ENCODE measurements around the gene FADS1. TPM values are rescaled to one million over a fixed set of nuclear protein-coding genes. Genes with fewer than 3 reads are reported as not detected.

Gene FADS1
- total RNA-seq, 1 donor from 2014 or later: 35.8 TPM

DNA sequence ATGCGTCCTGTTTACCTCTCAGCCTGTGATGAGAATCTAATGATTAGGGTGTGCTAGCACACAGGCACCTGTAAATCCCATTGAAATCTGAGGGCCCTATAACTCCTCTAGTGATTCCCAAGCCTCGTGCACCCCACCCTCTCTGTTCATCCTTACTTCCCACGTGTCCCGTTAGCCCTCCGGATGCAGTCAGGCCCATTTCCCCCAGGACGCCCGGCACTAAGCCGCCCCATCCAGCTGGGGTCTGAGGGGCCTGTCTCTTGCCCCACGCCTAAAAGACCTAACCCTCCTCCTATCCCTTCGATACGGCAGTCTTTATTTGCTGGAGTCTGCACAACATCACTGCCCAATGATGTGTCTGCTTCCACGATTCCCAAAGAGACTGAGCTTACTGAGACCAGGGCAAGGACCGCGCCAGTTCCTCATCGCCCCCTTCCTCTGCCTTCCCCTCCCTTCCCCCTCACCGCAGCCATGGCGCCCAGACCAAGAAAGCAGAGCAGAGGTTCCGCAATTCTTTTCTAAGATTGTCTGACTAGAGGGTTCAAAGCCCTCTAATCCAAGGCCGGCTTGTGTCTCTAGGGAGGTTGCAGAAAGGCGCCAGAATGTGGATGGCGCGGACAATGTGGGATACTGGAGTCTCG is 10.2 kb upstream of the FADS1 start:
- no peak for DNase-seq (ENCODE audit: low read depth)

DNA sequence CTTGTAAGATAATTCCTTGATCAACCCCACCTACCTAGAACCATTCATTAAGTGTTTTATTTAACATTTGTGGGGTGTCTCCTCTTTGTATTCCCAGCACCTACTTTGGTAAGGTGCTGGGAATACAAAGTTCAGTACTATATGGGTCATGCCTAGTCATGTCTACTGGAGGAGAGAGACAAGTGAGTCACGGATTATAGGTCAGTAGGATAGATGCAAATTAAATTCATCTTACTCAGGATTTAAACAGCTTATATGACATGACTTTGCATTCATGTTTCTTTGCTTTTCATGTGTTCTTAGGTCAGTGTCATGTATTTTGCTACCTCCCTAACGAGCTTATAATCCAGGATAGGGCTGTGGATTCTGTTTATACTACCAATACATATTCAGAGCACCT is 3.4 kb upstream of the FADS1 start:
- DNase-seq (ENCODE audit: low read depth): peak; percentile 72

- DNase-seq (ENCODE audit: low read depth): no peak
These were observed 834 bp upstream of the FADS1 start for GRCh38 chr11:61817471-61818202.

DNA sequence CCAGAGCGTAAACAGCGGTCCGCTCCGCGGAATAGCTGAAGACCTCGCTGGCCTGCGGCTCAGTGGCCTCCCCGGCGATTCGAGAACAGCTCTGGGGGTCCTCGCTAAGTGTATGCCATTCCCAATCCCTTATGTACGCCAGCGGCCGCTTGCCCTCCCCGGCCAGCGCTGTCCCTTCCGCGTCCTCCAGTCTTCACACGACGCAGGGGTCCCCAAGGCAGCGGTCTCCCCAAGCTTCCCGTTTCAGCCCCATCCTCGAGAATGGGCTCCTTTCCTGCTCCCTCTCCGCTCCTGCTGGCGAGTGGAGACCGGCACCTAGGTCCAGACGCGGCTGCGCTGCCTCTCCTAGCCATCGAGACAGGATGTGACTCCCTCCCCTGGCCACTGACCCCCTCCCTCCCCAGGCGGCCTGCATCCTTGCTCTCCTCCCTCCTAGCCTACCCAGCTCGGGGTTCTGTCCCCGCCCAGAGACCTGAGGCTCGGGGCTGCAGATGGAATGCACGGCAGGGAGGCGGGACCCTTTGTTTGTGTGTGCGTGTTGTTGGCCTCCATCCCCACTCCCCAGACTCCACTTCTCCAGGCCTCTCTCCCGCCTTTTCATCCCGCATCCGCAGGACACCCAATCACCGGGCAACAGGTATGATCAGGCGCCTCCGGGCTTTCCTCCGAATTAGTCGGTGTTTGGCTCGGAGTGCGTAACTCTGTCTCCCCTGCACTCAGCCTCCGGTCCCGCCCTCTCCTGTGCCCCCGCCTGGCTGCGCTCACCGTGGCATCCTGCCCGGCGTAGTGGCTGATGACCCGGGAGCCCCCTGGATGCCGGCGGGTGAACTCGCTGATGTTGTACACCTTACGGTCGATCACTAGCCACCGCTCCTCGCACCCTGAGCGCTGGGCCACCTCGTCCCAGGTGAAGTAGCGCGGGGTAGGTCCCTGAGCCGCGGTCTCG is 740 bp downstream of the FADS1 start:
- DNase-seq (ENCODE audit: low read depth): peak; percentile 55

- peak; percentile 90 for DNase-seq (ENCODE audit: low read depth)
These were observed 1.6 kb downstream of the FADS1 start for GRCh38 chr11:61814958-61815789.

- DNase-seq (ENCODE audit: low read depth): peak; percentile 45
These were observed 2.4 kb downstream of the FADS1 start for GRCh38 chr11:61814247-61814957.

- DNase-seq (ENCODE audit: low read depth): no peak
These were observed 3.9 kb downstream of the FADS1 start for GRCh38 chr11:61812736-61813411.

GRCh38 chr11:61811831-61812230 is 5.0 kb downstream of the FADS1 start:
- no peak for DNase-seq (ENCODE audit: low read depth)

GRCh38 chr11:61810671-61811175 is 6.1 kb downstream of the FADS1 start:
- no peak for DNase-seq (ENCODE audit: low read depth)

DNA sequence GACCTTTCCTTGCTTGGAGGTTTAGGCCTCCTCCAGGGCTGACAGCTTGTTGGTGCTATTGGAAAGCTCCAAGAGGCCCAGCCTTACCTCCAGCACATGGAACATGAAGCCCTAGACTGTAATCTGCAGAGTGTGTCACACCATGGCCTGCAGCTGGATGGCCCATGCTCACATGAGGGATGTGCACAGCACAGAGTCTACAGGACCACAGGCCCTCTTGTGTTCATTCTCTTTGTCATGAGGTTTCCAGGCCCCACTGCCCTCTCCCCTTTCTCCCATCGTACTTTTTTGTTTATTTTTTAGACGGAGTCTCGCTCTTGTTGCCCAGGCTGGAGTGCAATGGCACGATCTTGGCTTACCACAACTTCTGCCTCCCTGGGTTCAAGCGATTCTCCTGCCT is 10.0 kb downstream of the FADS1 start:
- no peak for DNase-seq (ENCODE audit: low read depth)

- DNase-seq (ENCODE audit: low read depth): no peak
These were observed 11.7 kb downstream of the FADS1 start for GRCh38 chr11:61805146-61805545.

DNA sequence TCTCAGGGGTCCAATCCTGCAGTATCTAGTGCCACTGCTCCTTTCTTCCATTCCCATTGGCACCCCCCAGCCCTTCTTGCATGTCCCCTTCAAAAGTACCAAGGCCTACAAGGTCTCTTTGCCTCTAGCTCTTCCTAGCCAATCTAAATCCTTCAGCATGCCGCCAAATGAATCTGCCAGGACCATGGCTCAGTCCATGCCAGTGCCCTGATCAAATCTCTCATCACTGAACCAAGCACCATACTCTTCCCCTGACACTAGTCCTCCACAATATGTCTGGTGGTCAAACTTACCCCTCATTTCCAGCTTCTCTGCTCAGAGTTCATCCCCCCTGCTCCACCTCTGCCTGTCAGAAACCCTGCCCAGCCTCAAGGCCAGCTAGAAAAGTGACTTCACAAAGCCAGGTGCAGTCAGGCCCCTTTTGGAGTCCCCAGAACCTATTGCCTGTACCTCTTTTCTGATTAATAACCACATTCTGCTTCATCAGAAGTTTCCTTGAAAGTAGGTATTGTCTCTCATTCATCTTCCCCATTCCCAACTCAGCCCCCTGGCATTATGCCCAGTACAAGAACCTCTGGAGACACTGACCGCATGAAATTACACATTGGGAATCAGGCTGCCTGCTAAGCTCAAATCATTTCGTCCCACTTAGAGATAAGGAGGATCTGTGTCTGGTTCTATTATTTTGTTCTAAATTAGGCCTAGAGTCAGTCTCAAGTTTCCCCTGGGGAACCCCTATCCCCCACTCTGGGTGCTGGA is 12.7 kb downstream of the FADS1 start:
- DNase-seq (ENCODE audit: low read depth): no peak

DNA sequence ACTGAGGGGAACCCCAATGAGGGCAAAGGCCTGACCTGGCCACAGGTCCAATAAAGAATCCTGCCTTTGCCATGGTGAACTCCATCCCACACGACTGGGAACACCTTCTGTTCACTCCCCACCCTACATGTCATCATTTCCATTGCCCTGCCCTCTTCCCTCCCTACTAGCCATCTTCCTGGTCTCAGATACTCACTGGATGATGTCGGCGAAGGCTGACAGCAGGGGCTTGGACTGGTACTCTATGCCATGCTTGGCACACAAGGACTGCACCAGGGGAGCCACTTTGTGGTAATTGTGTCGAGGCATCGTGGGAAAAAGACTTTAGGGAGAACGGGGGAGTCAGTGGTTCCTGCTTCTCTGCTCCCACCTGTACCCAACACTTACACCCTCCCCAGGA is 14.2 kb downstream of the FADS1 start:
- no peak for DNase-seq (ENCODE audit: low read depth)

- DNase-seq (ENCODE audit: low read depth): no peak
These were observed 16.2 kb downstream of the FADS1 start for GRCh38 chr11:61800331-61801281.

- no peak for DNase-seq (ENCODE audit: low read depth)
These were observed 17.0 kb downstream of the FADS1 start for GRCh38 chr11:61799665-61800284.

GRCh38 chr11:61797263-61797944 is 19.4 kb downstream of the FADS1 start:
- peak; percentile 84 for DNase-seq (ENCODE audit: low read depth)

DNA sequence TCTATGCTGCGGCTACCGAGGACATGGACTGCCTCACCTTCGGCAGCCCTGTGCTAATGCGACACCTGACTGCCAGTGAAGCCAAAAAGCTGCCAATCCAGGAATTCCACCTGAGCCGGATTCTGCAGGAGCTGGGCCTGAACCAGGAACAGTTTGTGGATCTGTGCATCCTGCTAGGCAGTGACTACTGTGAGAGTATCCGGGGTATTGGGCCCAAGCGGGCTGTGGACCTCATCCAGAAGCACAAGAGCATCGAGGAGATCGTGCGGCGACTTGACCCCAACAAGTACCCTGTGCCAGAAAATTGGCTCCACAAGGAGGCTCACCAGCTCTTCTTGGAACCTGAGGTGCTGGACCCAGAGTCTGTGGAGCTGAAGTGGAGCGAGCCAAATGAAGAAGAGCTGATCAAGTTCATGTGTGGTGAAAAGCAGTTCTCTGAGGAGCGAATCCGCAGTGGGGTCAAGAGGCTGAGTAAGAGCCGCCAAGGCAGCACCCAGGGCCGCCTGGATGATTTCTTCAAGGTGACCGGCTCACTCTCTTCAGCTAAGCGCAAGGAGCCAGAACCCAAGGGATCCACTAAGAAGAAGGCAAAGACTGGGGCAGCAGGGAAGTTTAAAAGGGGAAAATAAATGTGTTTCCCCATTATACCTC is 20.8 kb downstream of the FADS1 start:
- DNase-seq (ENCODE audit: low read depth): no peak

All from renal cortical epithelial cell (primary cell).